Measurements from ENCODE around the gene LACTB.

GRCh38 chr15:63185206-63185605 lies 63.5 kb downstream of the LACTB start:
- TF ChIP-seq, protein P1, sequence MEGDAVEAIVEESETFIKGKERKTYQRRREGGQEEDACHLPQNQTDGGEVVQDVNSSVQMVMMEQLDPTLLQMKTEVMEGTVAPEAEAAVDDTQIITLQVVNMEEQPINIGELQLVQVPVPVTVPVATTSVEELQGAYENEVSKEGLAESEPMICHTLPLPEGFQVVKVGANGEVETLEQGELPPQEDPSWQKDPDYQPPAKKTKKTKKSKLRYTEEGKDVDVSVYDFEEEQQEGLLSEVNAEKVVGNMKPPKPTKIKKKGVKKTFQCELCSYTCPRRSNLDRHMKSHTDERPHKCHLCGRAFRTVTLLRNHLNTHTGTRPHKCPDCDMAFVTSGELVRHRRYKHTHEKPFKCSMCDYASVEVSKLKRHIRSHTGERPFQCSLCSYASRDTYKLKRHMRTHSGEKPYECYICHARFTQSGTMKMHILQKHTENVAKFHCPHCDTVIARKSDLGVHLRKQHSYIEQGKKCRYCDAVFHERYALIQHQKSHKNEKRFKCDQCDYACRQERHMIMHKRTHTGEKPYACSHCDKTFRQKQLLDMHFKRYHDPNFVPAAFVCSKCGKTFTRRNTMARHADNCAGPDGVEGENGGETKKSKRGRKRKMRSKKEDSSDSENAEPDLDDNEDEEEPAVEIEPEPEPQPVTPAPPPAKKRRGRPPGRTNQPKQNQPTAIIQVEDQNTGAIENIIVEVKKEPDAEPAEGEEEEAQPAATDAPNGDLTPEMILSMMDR (IDR thresholded peaks at IDR 0.05; ENCODE audit: poor library complexity, severe bottlenecking): no peak
- no peak for TF ChIP-seq POLR2AphosphoS5 (IDR thresholded peaks at IDR 0.05)
- no peak for TF ChIP-seq RAD21 (conservative IDR thresholded peaks at IDR 0.05)
- TF ChIP-seq, protein P2, sequence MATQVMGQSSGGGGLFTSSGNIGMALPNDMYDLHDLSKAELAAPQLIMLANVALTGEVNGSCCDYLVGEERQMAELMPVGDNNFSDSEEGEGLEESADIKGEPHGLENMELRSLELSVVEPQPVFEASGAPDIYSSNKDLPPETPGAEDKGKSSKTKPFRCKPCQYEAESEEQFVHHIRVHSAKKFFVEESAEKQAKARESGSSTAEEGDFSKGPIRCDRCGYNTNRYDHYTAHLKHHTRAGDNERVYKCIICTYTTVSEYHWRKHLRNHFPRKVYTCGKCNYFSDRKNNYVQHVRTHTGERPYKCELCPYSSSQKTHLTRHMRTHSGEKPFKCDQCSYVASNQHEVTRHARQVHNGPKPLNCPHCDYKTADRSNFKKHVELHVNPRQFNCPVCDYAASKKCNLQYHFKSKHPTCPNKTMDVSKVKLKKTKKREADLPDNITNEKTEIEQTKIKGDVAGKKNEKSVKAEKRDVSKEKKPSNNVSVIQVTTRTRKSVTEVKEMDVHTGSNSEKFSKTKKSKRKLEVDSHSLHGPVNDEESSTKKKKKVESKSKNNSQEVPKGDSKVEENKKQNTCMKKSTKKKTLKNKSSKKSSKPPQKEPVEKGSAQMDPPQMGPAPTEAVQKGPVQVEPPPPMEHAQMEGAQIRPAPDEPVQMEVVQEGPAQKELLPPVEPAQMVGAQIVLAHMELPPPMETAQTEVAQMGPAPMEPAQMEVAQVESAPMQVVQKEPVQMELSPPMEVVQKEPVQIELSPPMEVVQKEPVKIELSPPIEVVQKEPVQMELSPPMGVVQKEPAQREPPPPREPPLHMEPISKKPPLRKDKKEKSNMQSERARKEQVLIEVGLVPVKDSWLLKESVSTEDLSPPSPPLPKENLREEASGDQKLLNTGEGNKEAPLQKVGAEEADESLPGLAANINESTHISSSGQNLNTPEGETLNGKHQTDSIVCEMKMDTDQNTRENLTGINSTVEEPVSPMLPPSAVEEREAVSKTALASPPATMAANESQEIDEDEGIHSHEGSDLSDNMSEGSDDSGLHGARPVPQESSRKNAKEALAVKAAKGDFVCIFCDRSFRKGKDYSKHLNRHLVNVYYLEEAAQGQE (IDR thresholded peaks at IDR 0.05; ENCODE audit: borderline replicate concordance): no peak
- TF ChIP-seq SMC3 (conservative IDR thresholded peaks at IDR 0.05; ENCODE audit: poor library complexity): no peak
- TF ChIP-seq TAF1 (IDR thresholded peaks at IDR 0.05; ENCODE audit: low read depth): no peak
